BLaER1 treated with 17β-estradiol and CSF1 and Interleukin-3, amounts not matched to agents 10 nM and 100 nM (cell line): ENCODE measurements around the gene STX7.
"Not testable (repeated sequence)": the region's sequence is repeated elsewhere in the genome, so short reads cannot be mapped to it uniquely, and the experiment has no call there.

ENCODE experiments used
- H3K27ac ChIP-seq, 11 experiments: shearing (Covaris generic); formaldehyde crosslinking; 2 replicates each; pipeline ENCODE4 v1.8.1; 2022
- H3K27me3 ChIP-seq, 11 experiments: shearing (Covaris generic); formaldehyde crosslinking; 2 replicates each; pipeline ENCODE4 v1.8.1; 2022
- H3K36me3 ChIP-seq, 11 experiments: shearing (Covaris generic); formaldehyde crosslinking; 2 replicates each; pipeline ENCODE4 v1.8.1; 2022
- H3K4me1 ChIP-seq, 10 experiments: shearing (Covaris generic); formaldehyde crosslinking; 2 replicates each; pipeline ENCODE4 v1.8.1; 2022
- H3K4me2 ChIP-seq, 11 experiments: shearing (Covaris generic); formaldehyde crosslinking; 2 replicates each; pipeline ENCODE4 v1.8.1; 2022
- H3K4me3 ChIP-seq, 10 experiments: shearing (Covaris generic); formaldehyde crosslinking; 2 replicates each; pipeline ENCODE4 v1.8.1; 2022
- H3K9ac ChIP-seq, 11 experiments: shearing (Covaris generic); formaldehyde crosslinking; 2 replicates each; pipeline ENCODE4 v1.8.1; 2022
- H3K9me3 ChIP-seq, 11 experiments: shearing (Covaris generic); formaldehyde crosslinking; replicated peaks in 1 of 11; 2 replicates each; pipeline ENCODE4 v1.8.1; 2022
- H4K20me1 ChIP-seq, 11 experiments: shearing (Covaris generic); formaldehyde crosslinking; 2 replicates each; pipeline ENCODE4 v1.8.1; 2022
- Cebpa-rat ChIP-seq, 11 experiments: shearing (Covaris generic); IDR thresholded peaks; 2 replicates each; pipeline ENCODE4 v1.8.1; 2022

Gene STX7, protein sequence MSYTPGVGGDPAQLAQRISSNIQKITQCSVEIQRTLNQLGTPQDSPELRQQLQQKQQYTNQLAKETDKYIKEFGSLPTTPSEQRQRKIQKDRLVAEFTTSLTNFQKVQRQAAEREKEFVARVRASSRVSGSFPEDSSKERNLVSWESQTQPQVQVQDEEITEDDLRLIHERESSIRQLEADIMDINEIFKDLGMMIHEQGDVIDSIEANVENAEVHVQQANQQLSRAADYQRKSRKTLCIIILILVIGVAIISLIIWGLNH

DNA sequence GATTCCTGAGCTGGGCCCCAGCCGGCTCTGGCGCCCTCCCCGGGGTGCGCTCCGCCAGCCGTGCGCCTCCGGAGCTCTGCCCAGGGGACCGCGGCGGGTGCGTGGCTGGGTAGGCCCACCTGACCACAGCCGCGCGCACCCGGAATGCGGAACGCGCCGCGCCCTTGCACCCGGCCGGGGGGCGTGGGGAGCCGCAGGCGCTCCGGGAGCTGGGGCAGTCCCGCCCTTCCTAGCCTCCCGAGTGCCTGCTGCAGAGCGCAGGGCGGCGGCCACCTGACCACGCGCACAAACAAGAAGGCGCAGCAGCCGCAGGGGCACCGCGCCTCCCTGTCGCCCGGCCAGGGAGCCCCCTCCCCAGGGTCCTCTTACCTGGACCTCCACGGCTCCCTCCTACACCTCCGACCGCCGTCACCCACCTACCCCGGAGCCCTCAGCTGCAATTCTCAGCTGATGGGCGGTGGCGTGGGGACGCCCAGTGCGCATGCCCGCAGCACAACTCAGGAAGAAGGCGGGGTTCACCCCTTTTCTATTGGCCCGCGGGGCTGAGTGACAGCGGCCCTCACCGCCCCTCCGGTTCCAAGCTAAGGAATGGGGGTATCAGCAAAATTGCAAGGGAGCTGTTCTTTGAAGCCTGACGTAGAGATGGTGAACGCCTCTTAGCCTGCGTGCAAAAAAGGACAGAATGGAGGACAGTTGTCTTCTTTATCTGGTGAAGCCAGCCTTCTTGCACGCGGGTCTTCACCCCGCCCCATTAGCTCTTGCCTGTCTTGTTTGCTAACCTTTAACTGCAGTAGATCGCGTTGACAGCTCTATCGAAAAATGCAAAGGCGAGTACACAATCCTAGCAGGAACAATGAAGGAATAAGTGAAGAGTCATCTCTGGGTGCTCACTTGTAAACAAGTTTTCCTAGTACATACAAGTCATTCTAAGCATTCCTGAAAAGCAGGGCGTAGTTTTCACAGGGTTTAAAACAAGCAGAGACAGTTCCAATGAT is at the start of gene STX7:
TSS of gene STX7 (minus strand) at position 479 of the 995 bp plus-strand sequence. CDS start 9,586 bp downstream, outside the sequence.
- H3K27ac ChIP-seq: peak within 1 kb of the TSS; percentile 74 to 96 (median 87)
- peak within 1 kb of the TSS; percentile 76 to 94 (median 83) for H3K4me3 ChIP-seq
- H3K27me3 ChIP-seq: no peaks in the 10 kb centered on the region
- peak within 1 kb of the TSS; percentile 76 to 96 (median 83) for H3K4me2 ChIP-seq
- H3K4me1 ChIP-seq: peaks cover 23 to 49% (median 29%) of the 10 kb centered on the region in 10 experiments
- peaks cover 0 to 41% (median 23%) of the 10 kb centered on the region in 11 experiments; a peak in 15 of 22 replicates for H4K20me1 ChIP-seq
- H3K9ac ChIP-seq: peak within 1 kb of the TSS; percentile 80 to 95 (median 85)
- no peak for TF ChIP-seq Cebpa-rat (IDR thresholded peaks at IDR 0.05)
- peaks cover 0 to 8% (median 2%) of the 10 kb centered on the region in 11 experiments; a peak in 6 of 22 replicates for H3K9me3 ChIP-seq
- peaks cover 8 to 21% (median 13%) of the 10 kb centered on the region in 11 experiments; a peak in 20 of 22 replicates for H3K36me3 ChIP-seq

DNA sequence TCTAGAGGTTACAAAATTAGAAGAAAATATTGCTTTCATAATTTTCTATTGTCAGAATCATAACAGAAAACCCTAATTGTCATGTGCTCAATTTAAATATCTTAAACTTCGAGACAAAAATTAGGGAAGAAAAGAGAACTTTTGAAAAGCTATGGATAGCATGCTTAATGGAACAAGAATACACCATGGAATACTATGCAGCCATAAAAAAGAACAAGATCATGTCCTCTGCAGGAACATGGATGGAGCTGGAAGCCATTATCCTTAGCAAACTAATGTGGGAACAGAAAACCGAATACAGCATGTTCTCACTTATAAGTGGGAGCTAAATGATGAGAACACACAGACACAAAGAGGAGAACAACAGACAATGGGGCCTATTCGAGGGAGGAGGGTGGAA is 47.2 kb upstream of the STX7 start:
- not testable (repeated sequence) for H3K4me3 ChIP-seq, H4K20me1 ChIP-seq, H3K27me3 ChIP-seq, H3K9me3 ChIP-seq, H3K27ac ChIP-seq, H3K4me1 ChIP-seq, H3K36me3 ChIP-seq, H3K9ac ChIP-seq, H3K4me2 ChIP-seq

DNA sequence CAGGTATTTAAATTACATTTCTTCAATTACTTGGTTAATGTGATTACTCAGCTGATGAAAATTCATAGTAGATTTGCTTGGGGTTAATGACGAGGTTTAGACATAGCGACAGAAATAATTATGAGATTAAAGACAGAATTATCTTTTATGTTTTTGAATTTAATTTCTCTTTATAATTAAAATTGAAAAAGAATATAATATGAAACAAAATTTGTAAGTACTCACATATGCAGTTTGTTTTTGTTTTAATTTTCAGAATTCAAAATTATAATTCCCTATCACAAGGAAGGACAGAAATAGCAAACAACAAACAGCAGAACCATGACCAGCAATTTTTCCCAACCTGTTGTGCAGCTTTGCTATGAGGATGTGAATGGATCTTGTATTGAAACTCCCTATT is 39.5 kb upstream of the STX7 start, which contains the start of gene TAAR8:
TSS of gene TAAR8 (plus strand) at position 301 of the 400 bp plus-strand sequence. CDS start at position 322, 21 bp downstream.
- Histone ChIP-seq H3K27me3 (no peaks in the 10 kb centered on the region), H3K36me3 (no peaks in the 10 kb centered on the region), H3K4me1 (no peaks in the 10 kb centered on the region), H3K9ac (no peak within 1 kb of the TSS), H3K27ac (no peak within 1 kb of the TSS), H4K20me1 (no peaks in the 10 kb centered on the region), H3K9me3 (no peaks in the 10 kb centered on the region), H3K4me3 (no peak within 1 kb of the TSS), H3K4me2 (no peak within 1 kb of the TSS)
- TF ChIP-seq Cebpa-rat (IDR thresholded peaks at IDR 0.05): no peak

DNA sequence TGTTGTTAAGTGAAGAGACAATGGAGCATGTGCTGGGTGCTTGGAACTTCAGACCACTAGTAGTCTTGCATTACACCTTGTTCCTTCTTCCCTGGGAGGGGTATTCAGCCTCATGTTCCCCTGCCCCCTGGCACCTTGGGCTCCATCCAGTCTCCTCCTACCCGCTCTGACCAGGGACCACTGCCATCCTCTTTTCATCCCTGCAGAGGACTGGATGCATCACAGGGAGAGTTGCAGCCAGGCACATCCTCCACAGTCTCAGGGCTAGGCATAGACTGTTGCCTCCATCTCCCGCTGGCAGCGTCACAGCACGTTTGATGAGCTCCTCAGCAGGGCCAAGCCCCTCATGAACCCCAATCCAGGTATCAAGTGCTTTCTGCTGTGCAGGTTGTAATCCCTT is 38.3 kb upstream of the STX7 start:
- Histone ChIP-seq H3K27ac (no peak overlapping the region), H3K4me1 (no peaks in the 10 kb centered on the region), H3K4me3 (no peak overlapping the region), H3K4me2 (no peak overlapping the region), H3K36me3 (no peaks in the 10 kb centered on the region), H3K27me3 (no peaks in the 10 kb centered on the region), H4K20me1 (no peaks in the 10 kb centered on the region), H3K9me3 (no peaks in the 10 kb centered on the region), H3K9ac (no peak overlapping the region)
- TF ChIP-seq Cebpa-rat (IDR thresholded peaks at IDR 0.05): no peak

DNA sequence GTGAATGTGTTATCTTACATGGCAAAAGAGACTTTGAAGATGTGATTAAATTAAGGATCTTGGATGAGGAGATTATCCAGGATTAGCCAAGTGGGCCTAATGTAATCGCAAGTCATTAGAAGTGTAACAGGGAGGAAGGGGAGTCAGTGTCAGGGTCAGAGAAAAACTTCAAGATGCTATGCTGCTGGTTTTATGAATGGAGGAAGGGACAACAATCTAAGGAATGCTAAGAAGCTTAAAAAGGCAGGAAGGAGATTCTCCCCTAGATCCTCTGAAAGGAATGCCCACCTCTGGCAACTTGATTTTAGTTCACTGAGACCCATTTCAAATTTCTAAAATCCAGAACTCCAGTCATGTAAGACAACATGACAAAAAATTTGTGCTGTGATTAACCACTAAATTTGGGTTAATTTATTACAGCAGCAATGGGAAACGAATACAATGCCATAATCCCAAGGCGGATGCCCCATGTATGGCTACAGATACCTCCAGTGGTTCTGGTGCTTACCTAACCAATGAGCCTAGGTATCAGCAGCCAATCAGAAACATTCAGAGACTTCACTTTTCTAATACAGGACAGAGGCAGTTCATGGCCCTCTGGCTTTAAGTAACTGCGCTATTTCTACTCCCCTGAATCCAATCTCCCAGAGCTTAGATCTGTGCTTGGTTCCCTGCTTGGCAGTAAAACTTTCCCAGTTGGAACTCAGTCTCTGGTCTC is 36.0 kb upstream of the STX7 start:
- Histone ChIP-seq H3K9ac (no peak overlapping the region), H3K27me3 (no peaks in the 10 kb centered on the region), H3K4me2 (no peak overlapping the region), H3K4me1 (no peaks in the 10 kb centered on the region), H3K27ac (no peak overlapping the region), H3K4me3 (no peak overlapping the region), H3K36me3 (no peaks in the 10 kb centered on the region), H3K9me3 (no peaks in the 10 kb centered on the region), H4K20me1 (no peaks in the 10 kb centered on the region)
- TF ChIP-seq Cebpa-rat (IDR thresholded peaks at IDR 0.05): no peak

DNA sequence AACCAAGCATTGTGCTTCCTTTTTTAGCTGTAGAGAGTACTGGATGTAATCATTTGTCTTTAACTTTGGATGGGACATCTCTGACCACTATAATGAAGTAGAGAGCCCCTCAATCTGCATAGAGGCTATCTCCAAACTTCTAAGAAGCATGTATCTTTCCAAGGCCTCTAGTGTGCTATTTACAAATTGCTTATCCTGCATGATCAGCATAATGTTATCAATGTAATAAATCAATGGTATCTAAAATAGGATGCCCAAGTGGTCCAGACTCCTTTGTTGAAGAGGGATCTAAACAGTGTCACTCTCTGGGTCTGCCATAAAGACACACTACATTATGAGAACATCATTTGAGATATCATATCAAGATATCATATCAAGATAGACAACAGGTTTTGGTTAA is 31.9 kb upstream of the STX7 start:
- Histone ChIP-seq H3K27ac (no peak overlapping the region), H3K36me3 (no peaks in the 10 kb centered on the region), H3K9me3 (no peaks in the 10 kb centered on the region), H4K20me1 (no peaks in the 10 kb centered on the region), H3K4me3 (no peak overlapping the region), H3K4me2 (no peak overlapping the region), H3K27me3 (no peaks in the 10 kb centered on the region), H3K9ac (no peak overlapping the region), H3K4me1 (no peaks in the 10 kb centered on the region)
- no peak for TF ChIP-seq Cebpa-rat (IDR thresholded peaks at IDR 0.05)

DNA sequence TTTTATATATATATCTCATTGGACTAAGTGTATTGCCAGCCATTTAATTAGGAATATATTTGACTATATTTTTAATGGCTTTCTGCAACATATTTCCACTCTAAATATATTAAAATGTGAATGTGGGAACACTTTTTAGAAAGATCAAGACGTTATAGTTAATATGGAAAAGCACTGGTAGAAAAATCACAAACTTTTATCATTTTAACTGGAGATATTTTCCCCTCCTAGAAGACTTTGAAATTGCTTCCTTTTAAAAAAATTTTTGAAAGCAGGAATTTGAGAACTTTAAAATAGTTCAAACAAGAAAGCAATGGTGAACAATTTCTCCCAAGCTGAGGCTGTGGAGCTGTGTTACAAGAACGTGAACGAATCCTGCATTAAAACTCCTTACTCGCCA is 25.1 kb upstream of the STX7 start, which contains the start of gene TAAR9:
TSS of gene TAAR9 (plus strand) at position 301 of the 400 bp plus-strand sequence. CDS start at position 314, 13 bp downstream.
- Histone ChIP-seq H3K9ac (no peak within 1 kb of the TSS), H3K9me3 (peaks cover 0 to 17% (median 13%) of the 10 kb centered on the region in 11 experiments; a peak in 19 of 22 replicates), H3K4me1 (no peaks in the 10 kb centered on the region), H3K27me3 (no peaks in the 10 kb centered on the region), H3K36me3 (no peaks in the 10 kb centered on the region), H3K4me3 (no peak within 1 kb of the TSS), H3K4me2 (no peak within 1 kb of the TSS), H3K27ac (no peak within 1 kb of the TSS), H4K20me1 (no peaks in the 10 kb centered on the region)
- TF ChIP-seq Cebpa-rat (IDR thresholded peaks at IDR 0.05): no peak

DNA sequence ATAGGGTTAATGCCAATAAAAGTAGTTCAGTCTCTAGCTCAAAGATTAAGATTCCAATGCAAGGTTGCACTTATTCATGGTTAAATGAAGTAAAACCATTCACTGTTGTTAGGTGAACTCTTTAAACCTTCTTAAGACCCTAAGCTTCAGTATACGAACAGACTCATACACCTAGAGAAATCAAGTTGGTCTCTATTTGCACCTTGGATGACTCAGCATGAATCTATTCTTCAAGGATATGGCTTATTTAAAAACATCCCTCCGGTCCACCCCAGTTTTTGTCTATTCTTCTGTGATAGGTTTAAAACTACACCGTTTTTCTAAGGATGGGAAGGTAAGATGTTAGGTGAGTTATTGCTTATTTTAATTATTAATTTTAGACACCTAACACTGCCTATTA is 24.2 kb upstream of the STX7 start:
- no peaks in the 10 kb centered on the region for H3K4me1 ChIP-seq
- H3K27ac ChIP-seq: no peak overlapping the region
- no peak for TF ChIP-seq Cebpa-rat (IDR thresholded peaks at IDR 0.05)
- H3K4me3 ChIP-seq: no peak overlapping the region
- no peaks in the 10 kb centered on the region for H4K20me1 ChIP-seq
- no peak overlapping the region for H3K9ac ChIP-seq
- H3K36me3 ChIP-seq: no peaks in the 10 kb centered on the region
- no peak overlapping the region for H3K4me2 ChIP-seq
- H3K27me3 ChIP-seq: no peaks in the 10 kb centered on the region
- peaks cover under 1 to 17% (median 13%) of the 10 kb centered on the region in 11 experiments; a peak in 19 of 22 replicates for H3K9me3 ChIP-seq

DNA sequence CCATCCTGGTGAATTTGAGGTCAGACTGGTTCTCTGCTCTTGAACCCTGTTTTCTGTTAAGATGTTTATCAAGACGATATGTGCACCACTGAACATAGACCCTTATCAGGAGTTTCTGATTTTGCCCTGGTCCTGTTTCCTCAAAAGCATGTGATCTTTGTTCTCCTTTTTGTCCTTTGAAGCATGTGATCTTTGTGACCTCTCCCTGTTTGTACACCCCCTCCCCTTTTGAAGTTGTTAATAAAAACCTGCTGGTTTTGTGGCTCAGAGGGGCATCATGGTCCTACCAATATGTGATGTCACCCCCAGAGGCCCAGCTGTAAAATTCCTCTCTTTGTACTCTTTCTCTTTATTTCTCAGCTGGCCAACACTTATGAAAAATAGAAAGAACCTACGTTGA is 21.6 kb upstream of the STX7 start:
- H3K27ac ChIP-seq, H3K9ac ChIP-seq, H4K20me1 ChIP-seq, H3K4me1 ChIP-seq, H3K27me3 ChIP-seq, H3K4me3 ChIP-seq, H3K36me3 ChIP-seq, H3K4me2 ChIP-seq: not testable (repeated sequence)
- peaks cover 5 to 17% (median 13%) of the 10 kb centered on the region in 11 experiments; a peak in 19 of 22 replicates for H3K9me3 ChIP-seq
